Measurements from ENCODE around the gene DAB2IP. TPM values are rescaled to one million over a fixed set of nuclear protein-coding genes. Genes with fewer than 3 reads are reported as not detected.
A peak's percentile ranks its signal among the peaks of the same experiment; 100 is the strongest.

The DAB2IP gene
- total RNA-seq, 1 experiment from 2014 or later = 31.0 TPM

DNA sequence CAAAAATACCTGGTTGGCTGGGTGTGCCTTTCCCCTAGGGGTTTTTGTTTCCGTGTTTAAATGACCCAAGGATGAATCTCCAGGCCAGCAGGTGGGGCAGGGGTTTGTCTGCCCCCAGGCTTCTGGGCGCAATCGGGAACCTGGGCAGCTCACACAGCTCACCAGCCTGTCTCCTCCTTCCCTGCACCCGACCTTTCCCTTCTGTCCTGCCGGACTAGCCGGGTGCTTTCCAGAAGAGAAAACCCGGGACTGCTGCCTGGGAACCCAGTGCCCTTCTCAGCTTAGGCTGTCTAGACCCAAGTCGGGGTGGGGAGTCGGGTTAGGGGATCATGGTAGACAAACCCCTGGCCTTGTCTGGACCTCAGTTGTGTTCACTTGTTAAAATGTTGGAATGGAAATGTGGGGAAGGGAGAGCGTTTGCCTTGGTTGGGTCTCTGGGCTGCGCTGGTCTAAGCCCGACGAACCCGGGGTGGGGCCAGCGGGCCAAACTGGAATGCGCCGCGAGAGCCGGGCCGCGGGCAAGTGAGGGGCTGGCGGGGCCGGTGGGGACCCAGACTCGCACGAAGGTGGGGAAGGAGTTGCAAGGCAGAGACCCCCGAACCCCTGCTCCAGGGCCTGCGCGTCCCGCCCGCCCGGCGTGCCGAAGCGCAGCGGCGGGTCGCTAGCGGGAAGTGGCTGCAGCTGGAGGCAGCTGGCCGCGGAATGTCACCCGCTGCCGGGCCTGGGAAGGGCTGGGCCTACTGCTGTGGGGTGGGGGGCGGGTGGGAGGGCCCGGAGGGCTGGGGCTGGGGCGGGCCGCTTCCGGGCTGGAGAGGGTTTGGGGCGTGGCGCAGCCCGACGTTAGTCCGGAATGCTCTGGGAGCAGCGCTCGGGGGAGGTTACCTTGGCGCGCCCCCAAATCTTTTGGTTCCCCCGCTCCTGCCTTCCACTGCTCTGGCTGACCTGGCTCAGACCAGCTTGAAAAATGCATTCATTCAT is 84.6 kb downstream of the DAB2IP start:
- no TSS peak for BruUV-seq (replicated peaks)
- ChIA-PET RAD21 (ENCODE audit: low non-redundant PET in 1 of 2, low total read pairs in 2 of 2, uncharacterized antibody in 2 of 2, unreplicated experiment in 2 of 2) (interaction anchor here in 1 of 2 experiments (1.2 kb wide), 1 partner anchor 125 kb away, joined by 4 read pairs; no protein-coding TSS in a partner anchor), POLR2A (interaction anchor here (0.6 kb wide), 1 partner anchor 478 kb away, joined by 3 read pairs; no protein-coding TSS in a partner anchor), CTCF (interaction anchor here (0.6 to 2.7 kb wide), 4 partner anchors 10 to 104 kb away, joined by 3 to 6 read pairs (median 4); no protein-coding TSS in a partner anchor)
- H3K79me2 ChIP-seq (ENCODE audit: insufficient read depth, low read length) = peaks cover 26% of the 10 kb centered on the region; the same call in 1 of the 2 replicates
- intact Hi-C loops (cut with micrococcal nuclease) = loop anchor here (5.0 kb wide), 2 partner anchors 49 to 126 kb away; no protein-coding TSS in a partner anchor
- H3K9ac ChIP-seq (ENCODE audit: low read length) = peak overlapping the region; percentile 60
- no peaks in the 10 kb centered on the region for H3K9me2 ChIP-seq (ENCODE audit: insufficient read depth)
- H3K4me2 ChIP-seq (ENCODE audit: low read length) = peak overlapping the region; percentile 92
- no peaks in the 10 kb centered on the region for H3K36me3 ChIP-seq (ENCODE audit: control insufficient read depth in 1 of 2, insufficient read depth in 2 of 2, low read length in 2 of 2)
- peak overlapping the region; percentile 43 to 56 for H3K4me3 ChIP-seq (replicated peaks in 1 of 2; ENCODE audit: low read depth in 1 of 2, low read length in 2 of 2)
- no peaks in the 10 kb centered on the region for H4K20me1 ChIP-seq (ENCODE audit: insufficient read depth)
- DNase-seq (ENCODE audit: low read depth, low spot score) (no peak), ATAC-seq (peak; percentile 64)
- H3K9me3 ChIP-seq (ENCODE audit: control insufficient read depth in 1 of 2, insufficient read depth in 1 of 2, low read depth in 1 of 2, low read length in 2 of 2) = no peaks in the 10 kb centered on the region
- TF ChIP-seq FOSL1 (IDR thresholded peaks at IDR 0.05; ENCODE audit: low read depth) (no peak), POLR2AphosphoS5 (IDR thresholded peaks at IDR 0.05; ENCODE audit: low read depth, low read length) (peak; percentile 22; the same call in 1 of the 2 replicates), EGR1 (IDR thresholded peaks at IDR 0.05; ENCODE audit: low read depth) (no peak), EZH2phosphoT487 (IDR thresholded peaks at IDR 0.05; ENCODE audit: borderline replicate concordance) (no peak)
- TF ChIP-seq, protein P1, sequence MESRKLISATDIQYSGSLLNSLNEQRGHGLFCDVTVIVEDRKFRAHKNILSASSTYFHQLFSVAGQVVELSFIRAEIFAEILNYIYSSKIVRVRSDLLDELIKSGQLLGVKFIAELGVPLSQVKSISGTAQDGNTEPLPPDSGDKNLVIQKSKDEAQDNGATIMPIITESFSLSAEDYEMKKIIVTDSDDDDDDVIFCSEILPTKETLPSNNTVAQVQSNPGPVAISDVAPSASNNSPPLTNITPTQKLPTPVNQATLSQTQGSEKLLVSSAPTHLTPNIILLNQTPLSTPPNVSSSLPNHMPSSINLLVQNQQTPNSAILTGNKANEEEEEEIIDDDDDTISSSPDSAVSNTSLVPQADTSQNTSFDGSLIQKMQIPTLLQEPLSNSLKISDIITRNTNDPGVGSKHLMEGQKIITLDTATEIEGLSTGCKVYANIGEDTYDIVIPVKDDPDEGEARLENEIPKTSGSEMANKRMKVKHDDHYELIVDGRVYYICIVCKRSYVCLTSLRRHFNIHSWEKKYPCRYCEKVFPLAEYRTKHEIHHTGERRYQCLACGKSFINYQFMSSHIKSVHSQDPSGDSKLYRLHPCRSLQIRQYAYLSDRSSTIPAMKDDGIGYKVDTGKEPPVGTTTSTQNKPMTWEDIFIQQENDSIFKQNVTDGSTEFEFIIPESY (IDR thresholded peaks at IDR 0.05; ENCODE audit: extremely low read depth, insufficient replicate concordance, low read length) = no peak
- no peaks in the 10 kb centered on the region for H3K27me3 ChIP-seq (ENCODE audit: insufficient read depth, low read length)
- H3K27ac ChIP-seq (ENCODE audit: low read depth, low read length) = peak overlapping the region; percentile 69
- H3K4me1 ChIP-seq (ENCODE audit: control insufficient read depth in 1 of 2, insufficient read depth in 2 of 2, low read length in 2 of 2) = peaks cover 40 to 47% of the 10 kb centered on the region in 2 experiments
- no peak overlapping the region for H2AFZ ChIP-seq (ENCODE audit: low read depth, low read length, poor library complexity, severe bottlenecking)

Measured in HCT116 (cell line).